Measurements from ENCODE around the gene COLEC12. TPM values are rescaled to one million over a fixed set of nuclear protein-coding genes. Genes with fewer than 3 reads are reported as not detected.

Gene COLEC12
- total and polyA plus RNA-seq, 10 of the 15 experiments (the other 5 are each of a cell fraction or from before 2014, with no cell fraction given): 0.04 to 0.05 TPM; not detected in 8

DNA sequence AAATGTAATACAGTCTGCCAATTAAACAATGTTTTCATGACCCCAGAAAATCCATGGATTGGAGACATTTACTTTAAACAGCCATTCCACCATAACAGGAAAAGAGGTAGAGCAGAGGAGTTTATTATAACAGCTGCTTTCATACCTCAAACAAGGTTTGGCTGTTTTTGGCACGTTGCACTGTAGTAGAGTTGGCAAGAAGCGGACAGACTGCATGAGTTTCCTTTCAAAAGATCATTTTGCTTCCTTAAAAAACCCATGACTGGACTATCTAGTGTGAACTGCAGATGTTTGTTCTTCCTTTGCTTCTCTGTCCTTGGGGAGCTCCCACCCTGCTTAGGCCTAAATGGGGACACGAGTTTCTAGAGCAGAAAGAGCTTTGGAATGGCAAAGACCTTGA lies 124.2 kb downstream of the COLEC12 start:
- FAIRE-seq: no peak
- Histone ChIP-seq H3K27me3 (replicated peaks in 1 of 2; ENCODE audit: control insufficient read depth in 2 of 2, insufficient read depth in 2 of 2, low read length in 1 of 2) (no peaks in the 10 kb centered on the region; a peak in 1 of 4 replicates), H3K27ac (ENCODE audit: control insufficient read depth, insufficient read depth) (no peak overlapping the region), H3K4me2 (ENCODE audit: control insufficient read depth, insufficient read depth) (no peak overlapping the region), H3K36me3 (ENCODE audit: control insufficient read depth in 2 of 2, insufficient read depth in 2 of 2, low read length in 1 of 2) (no peaks in the 10 kb centered on the region), H4K20me1 (ENCODE audit: control insufficient read depth, insufficient read depth) (no peaks in the 10 kb centered on the region), H3K9ac (ENCODE audit: control insufficient read depth, insufficient read depth, low read length) (no peak overlapping the region), H2AFZ (ENCODE audit: control insufficient read depth, low read depth, low read length) (no peak overlapping the region), H3K79me2 (ENCODE audit: control insufficient read depth, insufficient read depth, low read length) (no peaks in the 10 kb centered on the region), H3K4me1 (ENCODE audit: control insufficient read depth, insufficient read depth, low read length) (no peaks in the 10 kb centered on the region), H3K4me3 (no peak overlapping the region), H3K9me3 (replicated peaks; ENCODE audit: control insufficient read depth, insufficient read depth, low read length) (no peaks in the 10 kb centered on the region)
- CTCF ChIA-PET: no interaction called here
- no peak for ATAC-seq
- RAD21 ChIA-PET (ENCODE audit: unreplicated experiment): no interaction called here
- POLR2A ChIA-PET: no interaction called here
- no TSS peak for BruUV-seq (replicated peaks)
- SMC1A ChIA-PET (ENCODE audit: uncharacterized antibody, unreplicated experiment): no interaction called here
- no peak for DNase-seq (ENCODE audit: low read depth, low spot score)
- WGBS (ENCODE audit: insufficient coverage, insufficient replicate concordance, low lambda C conversion rate, missing lambda C conversion rate): 25% methylated on average over 3 of the region's 3 CpGs
- intact Hi-C loops (cut with micrococcal nuclease; ENCODE audit: unreplicated experiment) (no loop called here), in situ Hi-C loops (cut with MboI) (no loop called here)
- TF ChIP-seq, protein P1, sequence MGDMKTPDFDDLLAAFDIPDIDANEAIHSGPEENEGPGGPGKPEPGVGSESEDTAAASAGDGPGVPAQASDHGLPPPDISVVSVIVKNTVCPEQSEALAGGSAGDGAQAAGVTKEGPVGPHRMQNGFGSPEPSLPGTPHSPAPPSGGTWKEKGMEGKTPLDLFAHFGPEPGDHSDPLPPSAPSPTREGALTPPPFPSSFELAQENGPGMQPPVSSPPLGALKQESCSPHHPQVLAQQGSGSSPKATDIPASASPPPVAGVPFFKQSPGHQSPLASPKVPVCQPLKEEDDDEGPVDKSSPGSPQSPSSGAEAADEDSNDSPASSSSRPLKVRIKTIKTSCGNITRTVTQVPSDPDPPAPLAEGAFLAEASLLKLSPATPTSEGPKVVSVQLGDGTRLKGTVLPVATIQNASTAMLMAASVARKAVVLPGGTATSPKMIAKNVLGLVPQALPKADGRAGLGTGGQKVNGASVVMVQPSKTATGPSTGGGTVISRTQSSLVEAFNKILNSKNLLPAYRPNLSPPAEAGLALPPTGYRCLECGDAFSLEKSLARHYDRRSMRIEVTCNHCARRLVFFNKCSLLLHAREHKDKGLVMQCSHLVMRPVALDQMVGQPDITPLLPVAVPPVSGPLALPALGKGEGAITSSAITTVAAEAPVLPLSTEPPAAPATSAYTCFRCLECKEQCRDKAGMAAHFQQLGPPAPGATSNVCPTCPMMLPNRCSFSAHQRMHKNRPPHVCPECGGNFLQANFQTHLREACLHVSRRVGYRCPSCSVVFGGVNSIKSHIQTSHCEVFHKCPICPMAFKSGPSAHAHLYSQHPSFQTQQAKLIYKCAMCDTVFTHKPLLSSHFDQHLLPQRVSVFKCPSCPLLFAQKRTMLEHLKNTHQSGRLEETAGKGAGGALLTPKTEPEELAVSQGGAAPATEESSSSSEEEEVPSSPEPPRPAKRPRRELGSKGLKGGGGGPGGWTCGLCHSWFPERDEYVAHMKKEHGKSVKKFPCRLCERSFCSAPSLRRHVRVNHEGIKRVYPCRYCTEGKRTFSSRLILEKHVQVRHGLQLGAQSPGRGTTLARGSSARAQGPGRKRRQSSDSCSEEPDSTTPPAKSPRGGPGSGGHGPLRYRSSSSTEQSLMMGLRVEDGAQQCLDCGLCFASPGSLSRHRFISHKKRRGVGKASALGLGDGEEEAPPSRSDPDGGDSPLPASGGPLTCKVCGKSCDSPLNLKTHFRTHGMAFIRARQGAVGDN (IDR thresholded peaks at IDR 0.05): no peak
- TF ChIP-seq BCL3 (IDR thresholded peaks at IDR 0.05; ENCODE audit: borderline replicate concordance, insufficient read depth, low read depth, low read length, poor library complexity, severe bottlenecking) (no peak), FOS (IDR thresholded peaks at IDR 0.05; ENCODE audit: borderline replicate concordance, extremely low read depth, insufficient read length) (no peak), NR2C2 (IDR thresholded peaks at IDR 0.05; ENCODE audit: borderline replicate concordance, control insufficient read depth, insufficient read length, low read depth) (no peak), CUX1 (IDR thresholded peaks at IDR 0.05; ENCODE audit: insufficient replicate concordance, low read depth, low read length) (no peak), GABPA (IDR thresholded peaks at IDR 0.05; ENCODE audit: low read depth) (no peak), KAT2A (conservative IDR thresholded peaks at IDR 0.05; ENCODE audit: control insufficient read depth, low read depth, low read length) (no peak), ATF7 (IDR thresholded peaks at IDR 0.05; ENCODE audit: low read depth) (no peak), ZSCAN29 (IDR thresholded peaks at IDR 0.05) (no peak)
- TF ChIP-seq, protein P2, sequence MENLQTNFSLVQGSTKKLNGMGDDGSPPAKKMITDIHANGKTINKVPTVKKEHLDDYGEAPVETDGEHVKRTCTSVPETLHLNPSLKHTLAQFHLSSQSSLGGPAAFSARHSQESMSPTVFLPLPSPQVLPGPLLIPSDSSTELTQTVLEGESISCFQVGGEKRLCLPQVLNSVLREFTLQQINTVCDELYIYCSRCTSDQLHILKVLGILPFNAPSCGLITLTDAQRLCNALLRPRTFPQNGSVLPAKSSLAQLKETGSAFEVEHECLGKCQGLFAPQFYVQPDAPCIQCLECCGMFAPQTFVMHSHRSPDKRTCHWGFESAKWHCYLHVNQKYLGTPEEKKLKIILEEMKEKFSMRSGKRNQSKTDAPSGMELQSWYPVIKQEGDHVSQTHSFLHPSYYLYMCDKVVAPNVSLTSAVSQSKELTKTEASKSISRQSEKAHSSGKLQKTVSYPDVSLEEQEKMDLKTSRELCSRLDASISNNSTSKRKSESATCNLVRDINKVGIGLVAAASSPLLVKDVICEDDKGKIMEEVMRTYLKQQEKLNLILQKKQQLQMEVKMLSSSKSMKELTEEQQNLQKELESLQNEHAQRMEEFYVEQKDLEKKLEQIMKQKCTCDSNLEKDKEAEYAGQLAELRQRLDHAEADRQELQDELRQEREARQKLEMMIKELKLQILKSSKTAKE (IDR thresholded peaks at IDR 0.05; ENCODE audit: low read depth, poor library complexity, severe bottlenecking): no peak

Data from GM12878 (cell line).